HepG2 (cell line): ENCODE measurements around the gene NPHP4. TPM values are rescaled to one million over a fixed set of nuclear protein-coding genes. Genes with fewer than 3 reads are reported as not detected.

Source experiments
- ATAC-seq: fragments of 200-7000 bp; cut with Tn5 transposase; 3 replicates; pipeline ENCODE4 v1.9.1; 2020; ENCODE audit warnings: mild to moderate bottlenecking, moderate library complexity
- BruUV-seq: library from RNA; stranded (reverse); fragments of 400-500 nt; replicated peaks from 2 replicates; lab custom pipeline; 2021; lab: Mats Ljungman, UMichigan
- CTCF ChIA-PET: fragments of 300-600 bp; formaldehyde crosslinking; extraction: SDS; loops from one replicate; lab custom pipeline; 2021; ENCODE audit warnings: low total read pairs, inconsistent platforms, low intra/inter-chr PET ratio; lab: Yijun Ruan, JAX
- POLR2A ChIA-PET: fragments of 350-600 bp; sonication (Branson Sonifier 250); formaldehyde crosslinking; loops from one replicate; lab custom pipeline; 2020; ENCODE audit warnings: antibody characterized with exemption, inconsistent platforms; lab: Yijun Ruan, JAX
- DNase-seq: peaks from one replicate; pipeline ENCODE4 v3.0.0-alpha.2; 2015; ENCODE audit warnings: low spot score
- FAIRE-seq: peaks from 3 replicates; lab custom pipeline; 2011; peaks lifted over from hg19 to GRCh38; lab: Jason Lieb, UNC
- H2AFZ ChIP-seq: one replicate; pipeline ENCODE4 v1.6.1; 2011; ENCODE audit warnings: low read length, inconsistent platforms
- H3K27ac ChIP-seq: fragments of 300-600 bp; 3 replicates; pipeline ENCODE4 v1.8.0; 2011; ENCODE audit warnings: mixed run types, mild to moderate bottlenecking, mixed read lengths, low read length, inconsistent platforms; ENCODE audit not compliant: insufficient read depth; ENCODE audit errors: extremely low read length
- H3K27me3 ChIP-seq, 2 experiments: fragments of 200-600 bp in 1 of 2; 2 replicates in 1 of 2; 3 replicates in 1 of 2; pipeline versions ENCODE4 v1.6.0 to v1.8.0; 2011; ENCODE audit warnings: low read length in 2 of 2, mild to moderate bottlenecking in 2 of 2, moderate library complexity in 2 of 2, inconsistent platforms in 1 of 2; ENCODE audit not compliant: insufficient read depth in 2 of 2, control insufficient read depth in 1 of 2
- H3K36me3 ChIP-seq, 2 experiments: fragments of 200-600 bp in 1 of 2; replicated peaks in 1 of 2; 2 replicates in 1 of 2; 3 replicates in 1 of 2; pipeline versions ENCODE4 v1.5.1 to v1.8.0; 2011; ENCODE audit warnings: low read length in 2 of 2, inconsistent platforms in 1 of 2; ENCODE audit not compliant: insufficient read depth in 2 of 2, control insufficient read depth in 1 of 2
- H3K4me1 ChIP-seq: 2 replicates; pipeline ENCODE4 v1.5.1; 2012; ENCODE audit warnings: low read length, inconsistent platforms; ENCODE audit not compliant: insufficient read depth
- H3K4me2 ChIP-seq: 2 replicates; pipeline ENCODE4 v1.6.0; 2011; ENCODE audit warnings: low read depth, low read length, inconsistent platforms
- H3K4me3 ChIP-seq, 3 experiments: fragments of 200-600 bp in 1 of 3; sonication (generic), shearing (Covaris generic) in 1 of 3; replicated peaks in 1 of 3; 2 replicates each; pipeline ENCODE4 v1.5.1; 2011 to 2016; ENCODE audit warnings: low read length in 3 of 3, inconsistent platforms in 2 of 3, low read depth in 2 of 3, mild to moderate bottlenecking in 2 of 3, control low read depth in 1 of 3, mixed read lengths in 1 of 3; ENCODE audit not compliant: insufficient read depth in 1 of 3
- H3K79me2 ChIP-seq: one replicate; pipeline ENCODE4 v1.6.1; 2011; ENCODE audit warnings: low read length, inconsistent platforms; ENCODE audit not compliant: insufficient read depth
- H3K9ac ChIP-seq: 2 replicates; pipeline ENCODE4 v1.6.0; 2011; ENCODE audit warnings: mild to moderate bottlenecking, low read depth, low read length, inconsistent platforms; ENCODE audit not compliant: insufficient read depth
- H3K9me3 ChIP-seq: 2 replicates; pipeline ENCODE4 v1.5.1; 2012; ENCODE audit warnings: mild to moderate bottlenecking, low read length
- H4K20me1 ChIP-seq: 2 replicates; pipeline ENCODE4 v1.6.0; 2011; ENCODE audit warnings: inconsistent platforms, mild to moderate bottlenecking, low read length, moderate library complexity; ENCODE audit not compliant: insufficient read depth
- ARNT2 ChIP-seq: sonication (generic); formaldehyde crosslinking; IDR thresholded peaks from 2 replicates; pipeline ENCODE4 v1.8.0; 2022; ENCODE audit warnings: mild to moderate bottlenecking, low read depth, missing genetic modification reagents, moderate library complexity
- FOXK1 ChIP-seq: sonication (generic); formaldehyde crosslinking; IDR thresholded peaks from 2 replicates; pipeline ENCODE4 v1.4.0; 2020; ENCODE audit warnings: low read depth, missing genetic modification reagents, borderline replicate concordance
- GATAD1 ChIP-seq: IDR thresholded peaks from 2 replicates; pipeline ENCODE4 v1.6.1; 2016; ENCODE audit warnings: missing genetic modification reagents, missing compliant biosample characterization
- KLF6 ChIP-seq: IDR thresholded peaks from 2 replicates; pipeline ENCODE4 v1.8.0; 2016; ENCODE audit warnings: missing biosample characterization, missing genetic modification reagents
- MATR3 ChIP-seq: sonication (generic); formaldehyde crosslinking; IDR thresholded peaks from 2 replicates; pipeline ENCODE4 v1.4.0; 2020; ENCODE audit warnings: missing genetic modification reagents
- SAFB2 ChIP-seq: sonication (generic); formaldehyde crosslinking; IDR thresholded peaks from 2 replicates; pipeline ENCODE4 v1.5.1; 2020; ENCODE audit warnings: missing genetic modification reagents, low read depth, mild to moderate bottlenecking, borderline replicate concordance
- SIN3B ChIP-seq: fragments of 150-350 bp; IDR thresholded peaks from 2 replicates; pipeline ENCODE4 v1.6.1; 2014; ENCODE audit warnings: low read length
- TAF1 ChIP-seq: sonication (generic); formaldehyde crosslinking; IDR thresholded peaks from 2 replicates; pipeline ENCODE4 v1.4.0; 2020; ENCODE audit warnings: missing genetic modification reagents
- TOE1 ChIP-seq: sonication (generic); formaldehyde crosslinking; IDR thresholded peaks from 2 replicates; pipeline ENCODE4 v1.4.0; 2020; ENCODE audit warnings: mild to moderate bottlenecking, missing genetic modification reagents
- YY1 ChIP-seq: IDR thresholded peaks from 2 replicates; pipeline ENCODE4 v1.6.1; 2011; ENCODE audit warnings: low read length, low read depth, moderate library complexity, mild to moderate bottlenecking; ENCODE audit not compliant: insufficient read depth, insufficient replicate concordance
- ZNF558 ChIP-seq: sonication (generic); formaldehyde crosslinking; IDR thresholded peaks from 2 replicates; pipeline ENCODE4 v1.9.0; 2022; ENCODE audit warnings: mild to moderate bottlenecking, missing genetic modification reagents, borderline replicate concordance
- ZSCAN20 ChIP-seq: sonication (generic); formaldehyde crosslinking; IDR thresholded peaks from 2 replicates; pipeline ENCODE4 v1.4.0; 2020; ENCODE audit warnings: missing genetic modification reagents, mild to moderate bottlenecking, borderline replicate concordance
- WGBS: methylation state at CpG from one replicate; pipeline ENCODE4 v1.1.6; 2017; ENCODE audit warnings: low lambda C conversion rate; 5-methylcytosine and 5-hydroxymethylcytosine counted together
- in situ Hi-C: cut with HindIII; loops from 2 replicates; pipeline ENCODE4 v1.10.0; 2017; ENCODE audit warnings: low pct_unique_long_range_greater_than_20kb; ENCODE audit not compliant: extremely low pct_ligation_motif_present
- intact Hi-C: fragments of 100-400 bp; cut with micrococcal nuclease; formaldehyde crosslinking; loops from one replicate; pipeline ENCODE4 v1.10.0; 2022; ENCODE audit not compliant: unreplicated experiment
- polyA plus RNA-seq, 8 experiments: library from polyadenylated mRNA; depleted of rRNA in 3 of 8; stranded (reverse) in 7 of 8; unstranded in 1 of 8; fragments of >200 nt; fragmentation: Illumina TruSeq in 4 of 8; extraction: Trizol in 4 of 8; gene quantifications; 2 replicates each; pipeline versions ENCODE4 v1.2.1 to v1.2.3, GENCODE V29; 2011 to 2016; ENCODE audit warnings: low read depth in 4 of 8, missing spikeins in 1 of 8, mixed read lengths in 1 of 8; ENCODE audit not compliant: insufficient read depth in 1 of 8
- total RNA-seq, 5 experiments: library from RNA; depleted of rRNA; stranded (reverse); fragments of >200 nt; fragmentation: Illumina TruSeq; extraction: Trizol; gene quantifications; 2 replicates each; pipeline ENCODE4 v1.2.3, GENCODE V29; 2016; ENCODE audit warnings: low read depth in 1 of 5
- TF ChIP-seq, protein P1 (sequence below): IDR thresholded peaks from 2 replicates; pipeline ENCODE4 v1.6.1; 2016; ENCODE audit warnings: low read depth, borderline replicate concordance
- TF ChIP-seq, protein P2 (sequence below): sonication (generic); formaldehyde crosslinking; IDR thresholded peaks from 2 replicates; pipeline ENCODE4 v1.8.1; 2023; ENCODE audit warnings: missing genetic modification reagents, inconsistent platforms, borderline replicate concordance
- TF ChIP-seq, protein P3 (sequence below): sonication (generic); formaldehyde crosslinking; IDR thresholded peaks from 2 replicates; pipeline ENCODE4 v1.4.0; 2020; ENCODE audit warnings: mild to moderate bottlenecking, missing genetic modification reagents
- TF ChIP-seq, protein P4 (sequence below): IDR thresholded peaks from 2 replicates; pipeline ENCODE4 v1.6.1; 2016; ENCODE audit warnings: missing biosample characterization, missing genetic modification reagents, low read depth

The NPHP4 gene
- total and polyA plus RNA-seq, 2 of the 13 experiments (the other 11 are each of a cell fraction or from before 2014, with no cell fraction given): 4.4 to 6.8 TPM

DNA sequence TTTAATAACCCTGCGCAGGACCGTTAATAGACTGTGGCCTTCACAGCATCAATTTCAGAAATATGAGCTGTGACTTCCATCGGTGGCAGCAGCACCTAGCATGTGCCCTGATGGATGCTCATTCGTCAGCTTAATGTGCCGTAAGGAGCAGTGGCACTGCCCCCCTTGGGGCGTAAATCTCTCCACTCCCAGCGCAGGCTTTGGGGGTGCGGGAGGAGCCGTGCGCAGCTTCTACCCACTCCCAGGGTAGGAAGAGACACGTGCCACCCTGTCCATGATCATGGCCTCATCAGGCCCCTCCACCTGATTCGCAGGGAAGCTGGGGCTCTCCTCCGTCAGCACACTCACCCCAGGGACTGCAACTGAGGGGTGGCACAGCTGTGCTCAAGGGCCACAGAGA is 149.5 kb downstream of the NPHP4 start:
- FAIRE-seq (no peak), DNase-seq (no peak), ATAC-seq (no peak)
- Histone ChIP-seq H3K27ac (no peak overlapping the region), H3K9ac (no peak overlapping the region), H3K4me3 (no peak overlapping the region), H3K27me3 (peaks cover 8 to 54% of the 10 kb centered on the region in 2 experiments), H2AFZ (no peak overlapping the region), H4K20me1 (no peaks in the 10 kb centered on the region), H3K79me2 (no peaks in the 10 kb centered on the region), H3K36me3 (no peaks in the 10 kb centered on the region), H3K9me3 (no peaks in the 10 kb centered on the region), H3K4me1 (no peaks in the 10 kb centered on the region), H3K4me2 (no peak overlapping the region)
- no TSS peak for BruUV-seq
- intact Hi-C loops: no loop called here
- CTCF ChIA-PET: no interaction called here
- in situ Hi-C loops: no loop called here
- 38% methylated on average over 5 of the region's 13 CpGs for WGBS
- TF ChIP-seq, protein P1, sequence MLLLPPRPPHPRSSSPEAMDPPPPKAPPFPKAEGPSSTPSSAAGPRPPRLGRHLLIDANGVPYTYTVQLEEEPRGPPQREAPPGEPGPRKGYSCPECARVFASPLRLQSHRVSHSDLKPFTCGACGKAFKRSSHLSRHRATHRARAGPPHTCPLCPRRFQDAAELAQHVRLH: no peak
- TF ChIP-seq GATAD1 (no peak), TOE1 (no peak), YY1 (no peak), ARNT2 (CRISPR knock-in tag) (no peak), KLF6 (CRISPR knock-in tag) (no peak), SIN3B (no peak), MATR3 (CRISPR knock-in tag) (no peak), SAFB2 (no peak), ZSCAN20 (CRISPR knock-in tag) (no peak), TAF1 (CRISPR knock-in tag) (no peak), FOXK1 (CRISPR knock-in tag) (no peak), ZNF558 (CRISPR knock-in tag) (no peak)
- TF ChIP-seq, protein P2, sequence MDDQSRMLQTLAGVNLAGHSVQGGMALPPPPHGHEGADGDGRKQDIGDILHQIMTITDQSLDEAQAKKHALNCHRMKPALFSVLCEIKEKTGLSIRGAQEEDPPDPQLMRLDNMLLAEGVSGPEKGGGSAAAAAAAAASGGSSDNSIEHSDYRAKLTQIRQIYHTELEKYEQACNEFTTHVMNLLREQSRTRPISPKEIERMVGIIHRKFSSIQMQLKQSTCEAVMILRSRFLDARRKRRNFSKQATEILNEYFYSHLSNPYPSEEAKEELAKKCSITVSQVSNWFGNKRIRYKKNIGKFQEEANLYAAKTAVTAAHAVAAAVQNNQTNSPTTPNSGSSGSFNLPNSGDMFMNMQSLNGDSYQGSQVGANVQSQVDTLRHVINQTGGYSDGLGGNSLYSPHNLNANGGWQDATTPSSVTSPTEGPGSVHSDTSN (CRISPR knock-in tag): no peak
- TF ChIP-seq, protein P3, sequence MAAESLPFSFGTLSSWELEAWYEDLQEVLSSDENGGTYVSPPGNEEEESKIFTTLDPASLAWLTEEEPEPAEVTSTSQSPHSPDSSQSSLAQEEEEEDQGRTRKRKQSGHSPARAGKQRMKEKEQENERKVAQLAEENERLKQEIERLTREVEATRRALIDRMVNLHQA (CRISPR knock-in tag): no peak
- TF ChIP-seq, protein P4, sequence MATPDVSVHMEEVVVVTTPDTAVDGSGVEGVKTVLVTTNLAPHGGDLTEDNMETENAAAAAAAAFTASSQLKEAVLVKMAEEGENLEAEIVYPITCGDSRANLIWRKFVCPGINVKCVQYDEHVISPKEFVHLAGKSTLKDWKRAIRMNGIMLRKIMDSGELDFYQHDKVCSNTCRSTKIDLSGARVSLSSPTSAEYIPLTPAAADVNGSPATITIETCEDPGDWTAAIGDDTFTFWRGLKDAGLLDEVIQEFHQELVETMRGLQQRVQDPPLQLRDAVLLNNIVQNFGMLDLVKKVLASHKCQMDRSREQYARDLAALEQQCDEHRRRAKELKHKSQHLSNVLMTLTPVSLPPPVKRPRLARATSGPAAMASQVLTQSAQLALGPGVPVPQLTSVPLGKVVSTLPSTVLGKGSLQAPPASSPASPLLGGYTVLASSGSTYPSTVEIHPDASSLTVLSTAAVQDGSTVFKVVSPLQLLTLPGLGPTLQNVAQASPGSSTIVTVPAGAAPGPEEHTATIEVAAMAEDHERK (CRISPR knock-in tag): no peak
- POLR2A ChIA-PET: no interaction called here
